Panc1 (cell line): ENCODE measurements around the gene FBRSL1. TPM values are rescaled to one million over a fixed set of nuclear protein-coding genes. Genes with fewer than 3 reads are reported as not detected.

ENCODE experiments used
- ATAC-seq: fragments of 200-7000 bp; cut with Tn5 transposase; 2 replicates; pipeline ENCODE4 v1.9.1; 2020; ENCODE audit warnings: mild to moderate bottlenecking, moderate library complexity
- BruUV-seq: library from RNA; stranded (reverse); fragments of 400-500 nt; replicated peaks from 2 replicates; lab custom pipeline; 2021; lab: Mats Ljungman, UMichigan
- CTCF ChIA-PET: fragments of 300-600 bp; sonication (Branson Sonifier 250); formaldehyde crosslinking; loops from one replicate; lab custom pipeline; 2022; ENCODE audit warnings: antibody characterized with exemption; lab: Charles Lee
- POLR2A ChIA-PET: fragments of 300-600 bp; sonication (Branson Sonifier 250); formaldehyde crosslinking; loops from one replicate; lab custom pipeline; 2022; ENCODE audit warnings: antibody characterized with exemption; lab: Charles Lee
- DNase-seq: peaks from one replicate; pipeline ENCODE4 v3.0.0-alpha.2; 2010; ENCODE audit warnings: low read depth, low spot score
- H3K27ac ChIP-seq: 2 replicates; pipeline ENCODE4 v1.5.1; 2011; ENCODE audit warnings: mild to moderate bottlenecking, low read length, inconsistent platforms
- H3K27me3 ChIP-seq: fragments of 200-500 bp; sonication (Bioruptor generic); 2 replicates; pipeline ENCODE4 v1.6.0; 2014; ENCODE audit warnings: low read length, inconsistent platforms; ENCODE audit not compliant: control insufficient read depth, insufficient read depth
- H3K36me3 ChIP-seq: fragments of 200-500 bp; sonication (Bioruptor generic); 2 replicates; pipeline ENCODE4 v1.5.1; 2014; ENCODE audit warnings: inconsistent platforms, mild to moderate bottlenecking, low read length, moderate library complexity; ENCODE audit not compliant: control insufficient read depth, insufficient read depth
- H3K4me1 ChIP-seq: 2 replicates; pipeline ENCODE4 v1.5.1; 2011; ENCODE audit warnings: inconsistent platforms, mild to moderate bottlenecking, low read length, moderate library complexity; ENCODE audit not compliant: control insufficient read depth, insufficient read depth
- H3K4me3 ChIP-seq, 2 experiments: 2 replicates each; pipeline ENCODE4 v1.5.1; 2011 to 2012; ENCODE audit warnings: low read depth in 2 of 2, low read length in 2 of 2, mild to moderate bottlenecking in 2 of 2, inconsistent platforms in 1 of 2, moderate library complexity in 1 of 2
- H3K9me3 ChIP-seq: fragments of 200-500 bp; sonication (Bioruptor generic); 2 replicates; pipeline ENCODE4 v1.5.1; 2014; ENCODE audit warnings: low read depth, mild to moderate bottlenecking, inconsistent platforms, low read length, moderate library complexity; ENCODE audit not compliant: control insufficient read depth, insufficient read depth
- CTCF ChIP-seq: fragments of 450-650 bp; IDR thresholded peaks from 2 replicates; pipeline ENCODE4 v1.5.1; 2017; ENCODE audit warnings: mild to moderate bottlenecking
- POLR2AphosphoS5 ChIP-seq: IDR thresholded peaks from 2 replicates; pipeline ENCODE4 v1.6.1; 2012; ENCODE audit warnings: mild to moderate bottlenecking, low read depth, low read length, moderate library complexity
- REST ChIP-seq, 2 experiments: IDR thresholded peaks; 2 replicates each; pipeline ENCODE4 v1.6.1; 2011 to 2012; ENCODE audit warnings: low read depth in 2 of 2, control low read depth in 1 of 2, low read length in 1 of 2, mild to moderate bottlenecking in 1 of 2, moderate library complexity in 1 of 2; ENCODE audit not compliant: insufficient read depth in 1 of 2
- SIN3A ChIP-seq: IDR thresholded peaks from 2 replicates; pipeline ENCODE4 v1.6.1; 2012; ENCODE audit warnings: low read depth, mild to moderate bottlenecking, low read length, moderate library complexity, borderline replicate concordance; ENCODE audit not compliant: insufficient read depth
- TCF7L2 ChIP-seq: IDR thresholded peaks from 2 replicates; pipeline ENCODE4 v1.6.1; 2011; ENCODE audit warnings: mild to moderate bottlenecking, low read depth, low read length, inconsistent platforms
- in situ Hi-C: cut with HindIII; loops from 2 replicates; pipeline ENCODE4 v1.10.0; 2016; ENCODE audit warnings: low sequenced_read_pairs, low pct_unique_long_range_greater_than_20kb
- intact Hi-C: fragments of 100-400 bp; cut with micrococcal nuclease; formaldehyde crosslinking; loops from one replicate; pipeline ENCODE4 v1.10.0; 2022; ENCODE audit not compliant: unreplicated experiment
- total RNA-seq: library from RNA; stranded (reverse); gene quantifications from one replicate; pipeline ENCODE4 v1.2.1, GENCODE V29; 2021; ENCODE audit not compliant: unreplicated experiment

FBRSL1 gene
- total RNA-seq, 1 experiment from 2014 or later = 104 TPM

- no peak for TF ChIP-seq CTCF
- TF ChIP-seq TCF7L2 = no peak
- no peak for TF ChIP-seq REST (IDR thresholded peaks at IDR 0.05; ENCODE audit: insufficient read depth in 1 of 2, low read depth in 2 of 2, low read length in 1 of 2)
- no peak for TF ChIP-seq SIN3A
- TF ChIP-seq POLR2AphosphoS5 = no peak
- H3K27ac ChIP-seq = no peak overlapping the region
- no peak overlapping the region for H3K4me3 ChIP-seq
- ATAC-seq (no peak), DNase-seq (no peak)
- in situ Hi-C loops (no loop called here), intact Hi-C loops (no loop called here)
- ChIA-PET POLR2A (no interaction called here), CTCF (interaction anchor here (0.8 kb wide), 1 partner anchor 63 kb away, joined by 3 read pairs; no protein-coding TSS in a partner anchor)
- H3K36me3 ChIP-seq = no peaks in the 10 kb centered on the region
- BruUV-seq = no TSS peak
- H3K4me1 ChIP-seq = peaks cover 2% of the 10 kb centered on the region; the same call in 1 of the 2 replicates
- no peaks in the 10 kb centered on the region for H3K9me3 ChIP-seq
- no peaks in the 10 kb centered on the region for H3K27me3 ChIP-seq
Observed at GRCh38 chr12:132478433-132478803, 11.5 kb upstream of the FBRSL1 start.

GRCh38 chr12:132478845-132479244, 11.1 kb upstream of the FBRSL1 start:
- CTCF ChIA-PET = no interaction called here
- peak; percentile 40; the same call in 1 of the 2 replicates for ATAC-seq
- in situ Hi-C loops = no loop called here

More at GRCh38 chr12:132478845-132479244, 11.1 kb upstream of the FBRSL1 start:
- H3K9me3 ChIP-seq = no peaks in the 10 kb centered on the region
- no peak for DNase-seq
- POLR2A ChIA-PET = no interaction called here
- peaks cover 2% of the 10 kb centered on the region; the same call in 1 of the 2 replicates for H3K4me1 ChIP-seq
- no peak overlapping the region for H3K4me3 ChIP-seq
- no peaks in the 10 kb centered on the region for H3K27me3 ChIP-seq
- intact Hi-C loops = no loop called here
- H3K36me3 ChIP-seq = no peaks in the 10 kb centered on the region
- H3K27ac ChIP-seq = no peak overlapping the region
- TF ChIP-seq SIN3A = no peak
- no peak for TF ChIP-seq CTCF
- TF ChIP-seq TCF7L2 = no peak
- no TSS peak for BruUV-seq
